HG03378 (cell line): ENCODE results near the gene TMEM200A.

ENCODE experiments used
- ATAC-seq: cut with Tn5 transposase; IDR thresholded peaks from one replicate; pipeline ENCODE4 v1.9.1; 2021; ENCODE audit warnings: mild to moderate bottlenecking, moderate library complexity; ENCODE audit not compliant: unreplicated experiment

Gene TMEM200A

GRCh38 chr6:130423044-130423443, 57.2 kb downstream of the TMEM200A start:
- no peak for ATAC-seq

- ATAC-seq: no peak
These were observed 58.9 kb downstream of the TMEM200A start for GRCh38 chr6:130424710-130425109.

GRCh38 chr6:130425537-130425936, 59.7 kb downstream of the TMEM200A start:
- ATAC-seq: no peak

- ATAC-seq: no peak
These were observed 60.4 kb downstream of the TMEM200A start for GRCh38 chr6:130426066-130426721.

GRCh38 chr6:130431346-130431852, 65.6 kb downstream of the TMEM200A start:
- ATAC-seq: no peak

GRCh38 chr6:130432838-130433237, 67.0 kb downstream of the TMEM200A start:
- no peak for ATAC-seq

- ATAC-seq: no peak
These were observed 68.5 kb downstream of the TMEM200A start for GRCh38 chr6:130434174-130434873.

GRCh38 chr6:130435181-130435580, 69.4 kb downstream of the TMEM200A start:
- no peak for ATAC-seq

- ATAC-seq: no peak
These were observed 72.1 kb downstream of the TMEM200A start for GRCh38 chr6:130437961-130438360.

- no peak for ATAC-seq
These were observed 81.6 kb downstream of the TMEM200A start for GRCh38 chr6:130447374-130447773.

- ATAC-seq: no peak
These were observed 86.5 kb downstream of the TMEM200A start for GRCh38 chr6:130452336-130452735.

GRCh38 chr6:130453230-130453629, 87.4 kb downstream of the TMEM200A start:
- no peak for ATAC-seq

GRCh38 chr6:130457605-130458004, 91.8 kb downstream of the TMEM200A start:
- ATAC-seq: no peak

- no peak for ATAC-seq
These were observed 93.5 kb downstream of the TMEM200A start for GRCh38 chr6:130459316-130459715.

GRCh38 chr6:130460934-130461333, 95.1 kb downstream of the TMEM200A start:
- no peak for ATAC-seq

- ATAC-seq: no peak
These were observed 100.4 kb downstream of the TMEM200A start for GRCh38 chr6:130466052-130466747.

GRCh38 chr6:130466748-130467061, 100.9 kb downstream of the TMEM200A start:
- no peak for ATAC-seq

- no peak for ATAC-seq
These were observed 101.6 kb downstream of the TMEM200A start for GRCh38 chr6:130467146-130468050.

- ATAC-seq: no peak
These were observed 104.9 kb downstream of the TMEM200A start for GRCh38 chr6:130470766-130471165.

- ATAC-seq: no peak
These were observed 108.1 kb downstream of the TMEM200A start for GRCh38 chr6:130473886-130474285.
